ENCODE results near the gene SVOP. TPM values are rescaled to one million over a fixed set of nuclear protein-coding genes. Genes with fewer than 3 reads are reported as not detected.

The SVOP gene
- total and polyA plus RNA-seq, 4 donors: 8.7 to 33.5 (median 29.5) TPM

GRCh38 chr12:108981835-108982234, 39.0 kb downstream of the SVOP start:
- WGBS (ENCODE audit: insufficient coverage): 96% methylated on average over 4 of the region's 4 CpGs
- DNase-seq (ENCODE audit: low read depth in 4 of 6, low spot score in 6 of 6): no peak
- Histone ChIP-seq H3K9me3 (ENCODE audit: control insufficient read depth, insufficient read depth, low read length) (no peaks in the 10 kb centered on the region), H3K27me3 (ENCODE audit: control insufficient read depth, insufficient read depth, low read length) (no peaks in the 10 kb centered on the region), H3K4me3 (ENCODE audit: low read depth, low read length) (no peak overlapping the region), H3K27ac (ENCODE audit: low read depth, low read length) (no peak overlapping the region), H3K36me3 (ENCODE audit: control insufficient read depth, insufficient read depth, low read length) (peaks cover 8% of the 10 kb centered on the region), H3K4me1 (ENCODE audit: control insufficient read depth, insufficient read depth, low read length) (no peaks in the 10 kb centered on the region)

GRCh38 chr12:108980831-108981618, 39.8 kb downstream of the SVOP start:
- 94% methylated on average over 3 of the region's 9 CpGs for WGBS (ENCODE audit: insufficient coverage)
- H3K4me1 ChIP-seq (ENCODE audit: control insufficient read depth, insufficient read depth, low read length): no peaks in the 10 kb centered on the region
- H3K4me3 ChIP-seq (ENCODE audit: low read depth, low read length): no peak overlapping the region
- H3K9me3 ChIP-seq (ENCODE audit: control insufficient read depth, insufficient read depth, low read length): no peaks in the 10 kb centered on the region
- peaks cover 8% of the 10 kb centered on the region for H3K36me3 ChIP-seq (ENCODE audit: control insufficient read depth, insufficient read depth, low read length)
- no peak for DNase-seq (ENCODE audit: low read depth in 4 of 6, low spot score in 6 of 6)
- no peaks in the 10 kb centered on the region for H3K27me3 ChIP-seq (ENCODE audit: control insufficient read depth, insufficient read depth, low read length)
- no peak overlapping the region for H3K27ac ChIP-seq (ENCODE audit: low read depth, low read length)

- no peak for DNase-seq (ENCODE audit: low read depth in 4 of 6, low spot score in 6 of 6)
- H3K27ac ChIP-seq (ENCODE audit: low read depth, low read length): no peak overlapping the region
- WGBS (ENCODE audit: insufficient coverage): 69% methylated on average over 3 of the region's 4 CpGs
- no peak overlapping the region for H3K4me3 ChIP-seq (ENCODE audit: low read depth, low read length)
- no peaks in the 10 kb centered on the region for H3K4me1 ChIP-seq (ENCODE audit: control insufficient read depth, insufficient read depth, low read length)
- peaks cover 4% of the 10 kb centered on the region for H3K36me3 ChIP-seq (ENCODE audit: control insufficient read depth, insufficient read depth, low read length)
- H3K9me3 ChIP-seq (ENCODE audit: control insufficient read depth, insufficient read depth, low read length): no peaks in the 10 kb centered on the region
- H3K27me3 ChIP-seq (ENCODE audit: control insufficient read depth, insufficient read depth, low read length): no peaks in the 10 kb centered on the region
These were observed 43.5 kb downstream of the SVOP start for GRCh38 chr12:108977360-108977759.

- no peak for DNase-seq (ENCODE audit: low read depth in 4 of 6, low spot score in 6 of 6)
- no peak overlapping the region for H3K4me3 ChIP-seq (ENCODE audit: low read depth, low read length)
- peaks cover 7% of the 10 kb centered on the region for H3K36me3 ChIP-seq (ENCODE audit: control insufficient read depth, insufficient read depth, low read length)
- WGBS (ENCODE audit: insufficient coverage): 75% methylated on average over 1 of the region's 2 CpGs
- no peak overlapping the region for H3K27ac ChIP-seq (ENCODE audit: low read depth, low read length)
- no peaks in the 10 kb centered on the region for H3K4me1 ChIP-seq (ENCODE audit: control insufficient read depth, insufficient read depth, low read length)
- H3K9me3 ChIP-seq (ENCODE audit: control insufficient read depth, insufficient read depth, low read length): no peaks in the 10 kb centered on the region
- H3K27me3 ChIP-seq (ENCODE audit: control insufficient read depth, insufficient read depth, low read length): no peaks in the 10 kb centered on the region
These were observed 45.8 kb downstream of the SVOP start for GRCh38 chr12:108975024-108975593.

DNA sequence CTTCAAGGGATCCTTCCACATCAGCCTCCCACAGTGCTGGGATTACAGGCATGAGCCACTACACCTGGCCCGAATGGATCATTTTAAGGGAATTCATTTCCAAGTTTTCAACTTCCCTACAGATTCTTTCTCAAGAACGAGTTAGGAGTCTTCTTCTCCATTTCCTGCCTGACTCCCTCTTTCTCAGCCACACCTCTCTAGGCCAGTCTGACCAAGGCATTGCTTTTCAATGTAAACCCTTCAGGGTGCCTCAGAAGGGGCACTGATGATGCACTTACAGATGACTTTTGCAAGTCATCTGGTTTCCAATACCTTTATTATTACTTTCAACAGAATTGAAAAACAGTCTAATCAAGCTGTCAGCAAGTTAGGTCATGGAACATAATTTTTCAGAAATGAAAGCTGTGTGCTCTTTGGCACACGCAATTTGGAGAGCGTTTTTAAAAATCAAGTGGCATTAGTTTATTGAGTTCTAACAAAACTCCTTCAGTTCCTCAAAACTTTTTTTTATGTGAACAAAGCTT, 47.2 kb downstream of the SVOP start:
- Histone ChIP-seq H3K27me3 (ENCODE audit: control insufficient read depth, insufficient read depth, low read length) (no peaks in the 10 kb centered on the region), H3K4me1 (ENCODE audit: control insufficient read depth, insufficient read depth, low read length) (no peaks in the 10 kb centered on the region), H3K4me3 (ENCODE audit: low read depth, low read length) (no peak overlapping the region), H3K9me3 (ENCODE audit: control insufficient read depth, insufficient read depth, low read length) (no peaks in the 10 kb centered on the region), H3K27ac (ENCODE audit: low read depth, low read length) (no peak overlapping the region), H3K36me3 (ENCODE audit: control insufficient read depth, insufficient read depth, low read length) (peaks cover 18% of the 10 kb centered on the region)
- WGBS (ENCODE audit: insufficient coverage): 64% methylated on average over 2 of the region's 4 CpGs
- DNase-seq (ENCODE audit: low read depth in 4 of 6, low spot score in 6 of 6): no peak

- no peaks in the 10 kb centered on the region for H3K4me1 ChIP-seq (ENCODE audit: control insufficient read depth, insufficient read depth, low read length)
- H3K36me3 ChIP-seq (ENCODE audit: control insufficient read depth, insufficient read depth, low read length): peaks cover 18% of the 10 kb centered on the region
- H3K27ac ChIP-seq (ENCODE audit: low read depth, low read length): no peak overlapping the region
- no peak for DNase-seq (ENCODE audit: low read depth in 4 of 6, low spot score in 6 of 6)
- no peaks in the 10 kb centered on the region for H3K27me3 ChIP-seq (ENCODE audit: control insufficient read depth, insufficient read depth, low read length)
- no peaks in the 10 kb centered on the region for H3K9me3 ChIP-seq (ENCODE audit: control insufficient read depth, insufficient read depth, low read length)
- WGBS (ENCODE audit: insufficient coverage): no CpG with 5 or more reads among the region's 9 CpGs
- no peak overlapping the region for H3K4me3 ChIP-seq (ENCODE audit: low read depth, low read length)
These were observed 48.5 kb downstream of the SVOP start for GRCh38 chr12:108972358-108972757.

DNA sequence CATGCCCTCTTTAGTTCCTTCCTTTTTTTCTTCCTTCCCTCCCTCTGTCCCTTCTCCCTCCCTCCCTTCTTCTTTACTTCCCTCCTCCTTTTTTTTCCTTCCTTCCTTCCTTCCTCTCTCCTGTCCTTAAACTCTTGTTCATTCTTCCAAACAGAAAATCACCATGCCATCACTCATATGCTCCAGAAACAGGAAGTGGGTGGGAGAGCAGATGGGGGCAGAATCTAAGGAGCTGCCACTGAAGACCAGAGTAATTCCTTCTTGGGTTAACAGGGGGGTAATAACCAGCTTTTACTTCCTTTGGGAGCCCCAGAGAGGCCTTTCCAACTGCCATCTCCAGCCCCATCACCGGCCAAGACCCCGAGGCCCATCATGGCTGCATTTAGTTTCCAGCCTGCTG, 51.2 kb downstream of the SVOP start:
- DNase-seq (ENCODE audit: low read depth in 4 of 6, low spot score in 6 of 6): no peak
- Histone ChIP-seq H3K36me3 (ENCODE audit: control insufficient read depth, insufficient read depth, low read length) (peaks cover 14% of the 10 kb centered on the region), H3K27ac (ENCODE audit: low read depth, low read length) (no peak overlapping the region), H3K4me1 (ENCODE audit: control insufficient read depth, insufficient read depth, low read length) (no peaks in the 10 kb centered on the region), H3K9me3 (ENCODE audit: control insufficient read depth, insufficient read depth, low read length) (no peaks in the 10 kb centered on the region), H3K4me3 (ENCODE audit: low read depth, low read length) (no peak overlapping the region), H3K27me3 (ENCODE audit: control insufficient read depth, insufficient read depth, low read length) (no peaks in the 10 kb centered on the region)
- WGBS (ENCODE audit: insufficient coverage): no CpG with 5 or more reads among the region's 2 CpGs

DNA sequence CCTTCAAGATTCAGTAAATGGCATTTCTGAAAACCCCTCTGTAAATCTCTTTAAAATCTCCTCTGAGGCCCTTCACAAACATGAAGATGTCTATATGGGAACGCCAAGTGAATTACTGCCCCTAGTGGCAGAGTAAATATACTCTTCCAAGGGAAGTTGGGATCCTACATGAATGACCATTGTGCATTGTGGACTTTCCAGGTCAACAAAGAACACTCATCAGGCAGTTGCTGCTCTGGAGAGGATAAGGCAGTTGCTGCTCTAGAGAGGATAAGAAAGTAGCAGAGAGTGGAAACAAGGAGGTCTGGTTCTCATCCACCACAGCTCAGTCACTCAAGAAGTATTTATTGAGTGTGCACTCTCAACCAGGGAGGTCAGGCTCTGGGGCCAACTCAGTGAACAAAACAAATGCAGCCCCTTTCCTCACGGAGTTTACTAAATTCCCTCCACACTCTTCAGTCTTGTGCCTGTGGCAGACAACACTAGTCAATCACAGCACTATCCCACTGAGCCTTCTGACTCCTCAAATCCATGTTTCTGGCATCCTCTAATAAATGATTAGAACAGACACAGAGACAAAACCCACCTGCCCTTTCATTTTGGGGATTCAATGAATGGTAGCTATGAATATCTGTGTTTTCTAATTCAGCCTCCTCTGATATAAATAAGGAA, 52.9 kb downstream of the SVOP start:
- no peaks in the 10 kb centered on the region for H3K4me1 ChIP-seq (ENCODE audit: control insufficient read depth, insufficient read depth, low read length)
- no peak for DNase-seq (ENCODE audit: low read depth in 4 of 6, low spot score in 6 of 6)
- 71% methylated on average over 1 of the region's 2 CpGs for WGBS (ENCODE audit: insufficient coverage)
- H3K36me3 ChIP-seq (ENCODE audit: control insufficient read depth, insufficient read depth, low read length): peaks cover 14% of the 10 kb centered on the region
- no peaks in the 10 kb centered on the region for H3K9me3 ChIP-seq (ENCODE audit: control insufficient read depth, insufficient read depth, low read length)
- no peak overlapping the region for H3K27ac ChIP-seq (ENCODE audit: low read depth, low read length)
- H3K27me3 ChIP-seq (ENCODE audit: control insufficient read depth, insufficient read depth, low read length): no peaks in the 10 kb centered on the region
- H3K4me3 ChIP-seq (ENCODE audit: low read depth, low read length): no peak overlapping the region

DNA sequence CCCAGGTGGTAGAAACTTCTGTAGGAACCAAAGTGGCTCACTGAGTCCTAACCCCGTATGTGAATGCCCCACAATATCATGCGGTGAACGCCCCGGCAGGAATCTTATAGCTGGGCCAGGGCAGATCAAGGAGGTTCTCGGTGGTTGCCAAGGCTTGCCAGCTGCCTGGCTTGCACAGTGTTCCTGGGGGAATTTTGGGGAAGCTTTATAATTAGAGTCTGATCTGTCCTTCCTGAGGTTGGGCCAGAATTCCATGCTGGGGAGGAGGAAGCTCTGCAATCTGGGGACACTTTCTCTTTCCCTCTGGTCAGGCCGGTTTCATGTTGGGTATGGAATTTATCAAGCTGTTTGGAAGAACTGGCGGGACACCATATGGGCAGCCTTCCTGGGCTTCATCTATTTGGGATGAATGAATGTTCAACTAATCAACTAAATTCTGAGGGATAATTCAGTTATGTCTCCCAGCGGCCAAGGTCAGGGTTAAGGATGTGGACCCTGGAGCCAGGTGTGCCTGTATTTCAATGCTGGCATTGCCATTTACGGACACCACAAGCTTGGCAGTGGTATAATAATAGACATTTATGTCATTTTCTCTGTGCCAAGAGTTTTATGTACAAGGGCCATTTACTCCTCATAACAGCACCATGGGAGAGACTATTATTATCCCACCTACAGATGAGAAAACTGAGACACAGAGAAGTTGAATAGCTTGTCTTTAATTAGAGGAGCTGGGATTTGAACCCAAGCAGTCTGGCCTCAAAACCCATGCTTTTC, 54.3 kb downstream of the SVOP start:
- no peak for DNase-seq (ENCODE audit: low read depth in 4 of 6, low spot score in 6 of 6)
- no peaks in the 10 kb centered on the region for H3K4me1 ChIP-seq (ENCODE audit: control insufficient read depth, insufficient read depth, low read length)
- peaks cover 10% of the 10 kb centered on the region for H3K36me3 ChIP-seq (ENCODE audit: control insufficient read depth, insufficient read depth, low read length)
- no peak overlapping the region for H3K4me3 ChIP-seq (ENCODE audit: low read depth, low read length)
- H3K27me3 ChIP-seq (ENCODE audit: control insufficient read depth, insufficient read depth, low read length): no peaks in the 10 kb centered on the region
- 65% methylated on average over 4 of the region's 9 CpGs for WGBS (ENCODE audit: insufficient coverage)
- no peak overlapping the region for H3K27ac ChIP-seq (ENCODE audit: low read depth, low read length)
- no peaks in the 10 kb centered on the region for H3K9me3 ChIP-seq (ENCODE audit: control insufficient read depth, insufficient read depth, low read length)
